Measurements from ENCODE around the gene FFAR1.
"Not testable (repeated sequence)": the region's sequence is repeated elsewhere in the genome, so short reads cannot be mapped to it uniquely, and the experiment has no call there.

Gene FFAR1

DNA sequence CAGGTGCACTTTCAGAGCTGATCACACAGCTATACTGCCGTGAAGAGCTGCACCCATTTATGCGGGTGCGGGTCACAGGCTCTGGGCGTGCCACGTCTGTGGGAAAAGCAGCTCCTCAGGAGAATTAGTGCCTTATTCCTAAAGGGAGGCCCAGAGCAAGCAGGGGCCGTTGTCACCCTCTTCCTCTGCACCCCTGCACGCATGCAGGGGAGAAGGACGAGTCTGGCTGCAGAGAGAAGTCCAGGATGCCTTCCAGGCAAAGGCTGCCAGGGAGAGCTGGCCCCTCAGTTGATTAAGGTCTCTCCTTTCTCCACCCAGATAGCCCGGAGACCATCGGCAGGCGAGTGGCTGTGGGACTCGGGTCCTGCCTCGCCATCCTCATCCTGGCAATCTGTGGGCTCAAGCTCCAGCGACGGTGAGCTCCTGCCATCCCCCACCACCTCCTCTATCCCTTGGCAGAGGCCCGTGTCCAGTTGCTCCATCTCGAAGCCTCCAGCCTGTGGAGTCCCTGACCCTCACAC lies 3.1 kb upstream of the FFAR1 start:
- no peak for DNase-seq

GRCh38 chr19:35345671-35346111 lies 2.0 kb upstream of the FFAR1 start:
- no peak for DNase-seq

- peak; percentile 47 for DNase-seq
These were observed 1.3 kb upstream of the FFAR1 start for GRCh38 chr19:35346193-35347052.

DNA sequence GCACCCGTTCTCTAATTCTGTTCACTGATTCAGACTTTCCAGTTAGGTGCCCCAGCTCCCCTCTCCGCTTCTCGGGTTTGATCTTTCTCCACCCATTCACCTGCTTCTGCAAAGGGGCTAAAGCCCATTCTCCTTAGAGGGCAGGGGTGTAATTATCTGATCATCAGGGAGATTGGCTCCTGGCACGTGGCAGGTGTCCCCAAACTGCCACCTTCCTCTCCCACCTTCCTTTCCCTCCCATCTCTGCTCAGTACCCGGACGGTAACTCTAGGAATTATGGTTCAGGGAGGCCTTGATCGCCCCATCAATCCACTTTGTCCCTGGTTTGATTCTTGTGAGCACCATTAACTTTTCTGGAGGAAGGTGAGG lies 212 bp downstream of the FFAR1 start:
- no peak for DNase-seq

DNA sequence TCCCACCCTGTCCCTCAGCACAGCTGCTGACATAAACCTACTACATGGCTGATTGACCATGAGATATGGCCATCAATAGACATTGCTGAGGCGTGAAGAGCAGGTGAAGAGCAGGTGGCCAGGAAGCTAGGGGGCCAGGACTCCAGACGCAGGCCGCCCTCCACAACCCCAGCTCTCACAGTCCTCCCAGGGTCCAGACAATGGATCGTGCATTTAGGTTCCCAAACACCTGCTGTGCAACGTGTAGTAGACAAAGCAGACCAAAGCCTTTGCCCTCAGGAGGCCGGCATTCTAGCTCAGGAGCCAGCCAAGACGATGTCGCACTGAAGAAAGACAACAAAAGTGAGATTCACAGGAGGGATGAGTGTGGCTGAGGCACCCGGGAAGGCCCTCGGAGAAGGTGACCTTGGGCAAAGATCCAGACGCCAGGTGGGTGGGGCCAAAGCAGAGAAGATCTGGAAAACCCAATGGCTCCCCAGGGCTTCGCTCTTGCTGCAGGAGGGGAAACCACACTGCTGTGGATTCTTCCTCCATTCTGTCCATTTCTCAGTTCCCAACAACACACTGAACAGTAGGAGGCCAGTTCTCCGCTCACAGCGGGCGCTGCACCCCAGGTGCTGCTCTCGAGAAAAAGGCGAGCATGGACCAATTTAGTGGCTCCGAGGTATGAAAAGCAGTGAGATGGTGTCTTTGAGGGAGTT lies 1.4 kb downstream of the FFAR1 start:
- DNase-seq: no peak

DNA sequence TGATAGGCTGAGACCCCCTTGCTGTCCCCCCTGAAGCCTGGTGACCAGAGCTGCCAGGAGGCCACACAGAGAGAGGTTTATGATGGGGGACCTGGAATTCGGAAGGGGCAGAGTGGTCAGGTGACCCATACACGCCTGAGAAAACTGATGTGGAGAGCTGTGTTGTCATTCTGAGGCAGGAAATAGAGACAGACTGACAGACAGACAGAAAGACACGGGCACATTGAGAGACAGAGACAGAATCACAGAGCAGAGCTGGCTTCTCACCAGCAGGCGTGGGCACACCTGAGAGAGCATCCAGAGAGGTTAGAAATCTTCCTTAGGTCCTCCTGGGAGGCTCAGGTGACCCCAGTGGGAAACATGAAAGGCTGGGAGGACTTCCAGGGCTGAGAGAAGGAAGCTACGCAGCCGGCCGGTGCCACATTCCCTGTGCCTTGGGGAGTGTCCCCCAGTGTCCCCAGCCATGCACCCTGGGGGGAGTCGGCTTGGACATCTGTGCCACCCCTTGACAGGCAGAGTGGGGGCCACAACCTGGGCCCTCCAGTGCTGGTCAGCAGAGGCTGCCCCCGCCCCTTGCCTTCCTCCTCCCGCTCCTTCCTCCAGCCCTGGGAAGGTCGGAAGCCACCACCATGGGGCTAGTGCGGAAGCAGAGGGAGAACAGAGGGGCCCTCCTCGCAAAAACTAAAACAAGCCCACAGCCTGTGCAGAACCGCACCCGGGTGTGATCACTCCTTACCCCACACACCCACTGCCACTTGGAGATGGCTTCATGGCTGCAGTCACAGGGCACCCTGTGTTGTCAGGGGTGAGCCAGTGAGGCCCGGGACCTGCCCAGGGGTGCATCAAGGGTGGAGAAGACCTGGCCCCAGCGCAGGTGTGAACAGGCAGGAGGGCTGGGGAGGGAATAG lies 2.2 kb downstream of the FFAR1 start:
- no peak for DNase-seq

- DNase-seq: no peak
These were observed 2.9 kb downstream of the FFAR1 start for GRCh38 chr19:35350591-35350990.

DNA sequence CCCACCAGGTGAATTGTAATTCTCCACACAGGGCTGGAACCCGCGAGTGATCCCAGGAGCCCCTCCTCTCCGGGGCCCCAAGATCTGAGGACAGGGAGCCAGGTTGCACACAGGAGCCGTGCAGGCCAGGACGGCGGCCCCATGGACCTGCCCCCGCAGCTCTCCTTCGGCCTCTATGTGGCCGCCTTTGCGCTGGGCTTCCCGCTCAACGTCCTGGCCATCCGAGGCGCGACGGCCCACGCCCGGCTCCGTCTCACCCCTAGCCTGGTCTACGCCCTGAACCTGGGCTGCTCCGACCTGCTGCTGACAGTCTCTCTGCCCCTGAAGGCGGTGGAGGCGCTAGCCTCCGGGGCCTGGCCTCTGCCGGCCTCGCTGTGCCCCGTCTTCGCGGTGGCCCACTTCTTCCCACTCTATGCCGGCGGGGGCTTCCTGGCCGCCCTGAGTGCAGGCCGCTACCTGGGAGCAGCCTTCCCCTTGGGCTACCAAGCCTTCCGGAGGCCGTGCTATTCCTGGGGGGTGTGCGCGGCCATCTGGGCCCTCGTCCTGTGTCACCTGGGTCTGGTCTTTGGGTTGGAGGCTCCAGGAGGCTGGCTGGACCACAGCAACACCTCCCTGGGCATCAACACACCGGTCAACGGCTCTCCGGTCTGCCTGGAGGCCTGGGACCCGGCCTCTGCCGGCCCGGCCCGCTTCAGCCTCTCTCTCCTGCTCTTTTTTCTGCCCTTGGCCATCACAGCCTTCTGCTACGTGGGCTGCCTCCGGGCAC lies 3.9 kb downstream of the FFAR1 start:
- no peak for DNase-seq

- no peak for DNase-seq
These were observed 4.4 kb downstream of the FFAR1 start for GRCh38 chr19:35352177-35352447.

- DNase-seq: peak; percentile 50
These were observed 5.0 kb downstream of the FFAR1 start for GRCh38 chr19:35352448-35353304.

- no peak for DNase-seq
These were observed 5.9 kb downstream of the FFAR1 start for GRCh38 chr19:35353635-35354034.

DNA sequence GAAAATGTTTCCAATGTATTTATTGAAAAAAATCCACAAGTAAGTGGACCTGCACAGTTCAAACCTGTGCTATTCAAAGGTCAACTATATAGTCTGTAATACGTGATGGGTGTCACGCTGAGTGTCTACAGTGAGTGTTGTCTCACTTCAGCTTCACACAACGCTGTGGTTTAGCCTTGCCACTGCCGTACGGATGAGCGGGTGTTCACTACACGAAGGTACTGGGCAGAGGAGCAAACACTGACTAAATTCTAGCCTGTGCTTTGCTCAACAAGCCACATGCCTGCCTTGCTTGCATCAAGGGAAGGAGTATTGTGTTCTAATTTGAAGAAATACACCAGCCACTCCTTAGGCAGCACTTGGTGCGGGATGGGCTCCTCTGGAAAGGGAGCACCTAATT lies 7.2 kb downstream of the FFAR1 start:
- DNase-seq: no peak

- DNase-seq: no peak
These were observed 8.2 kb downstream of the FFAR1 start for GRCh38 chr19:35355791-35356460.

- no peak for DNase-seq
These were observed 10.3 kb downstream of the FFAR1 start, which contains the start of gene FFAR3 for GRCh38 chr19:35357867-35358573. Gene FFAR3, plus strand, starts transcription at chr19:35358460. Its CDS starts 431 bp downstream, at chr19:35358891.

DNA sequence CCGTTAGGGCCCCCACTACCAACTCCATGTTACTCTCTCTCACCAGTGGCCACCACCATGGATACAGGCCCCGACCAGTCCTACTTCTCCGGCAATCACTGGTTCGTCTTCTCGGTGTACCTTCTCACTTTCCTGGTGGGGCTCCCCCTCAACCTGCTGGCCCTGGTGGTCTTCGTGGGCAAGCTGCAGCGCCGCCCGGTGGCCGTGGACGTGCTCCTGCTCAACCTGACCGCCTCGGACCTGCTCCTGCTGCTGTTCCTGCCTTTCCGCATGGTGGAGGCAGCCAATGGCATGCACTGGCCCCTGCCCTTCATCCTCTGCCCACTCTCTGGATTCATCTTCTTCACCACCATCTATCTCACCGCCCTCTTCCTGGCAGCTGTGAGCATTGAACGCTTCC lies 11.1 kb downstream of the FFAR1 start:
- DNase-seq: not testable (repeated sequence)

GRCh38 chr19:35359395-35359794 lies 11.7 kb downstream of the FFAR1 start:
- DNase-seq: not testable (repeated sequence)

DNA sequence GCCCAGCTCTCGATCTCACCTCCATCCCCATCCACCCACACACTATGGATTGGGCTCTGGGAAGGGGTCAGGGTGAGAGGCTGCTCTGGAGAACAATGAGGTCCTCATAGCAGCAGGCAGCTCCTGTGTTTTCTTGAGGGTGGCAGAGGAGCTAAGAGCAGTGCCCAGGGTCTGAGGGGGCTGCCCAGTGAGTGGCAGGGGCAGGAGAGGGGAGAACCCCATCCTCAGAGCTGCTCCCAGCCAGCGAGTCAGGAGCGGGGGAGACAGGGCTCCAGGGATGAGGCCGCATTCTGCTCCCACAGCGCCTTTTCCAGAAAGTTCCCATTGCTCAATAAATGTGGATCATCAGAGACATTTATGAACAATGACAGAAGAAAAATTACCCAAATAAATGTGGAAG lies 12.4 kb downstream of the FFAR1 start:
- DNase-seq: not testable (repeated sequence)

GRCh38 chr19:35360880-35361420 lies 13.2 kb downstream of the FFAR1 start:
- no peak for DNase-seq

DNA sequence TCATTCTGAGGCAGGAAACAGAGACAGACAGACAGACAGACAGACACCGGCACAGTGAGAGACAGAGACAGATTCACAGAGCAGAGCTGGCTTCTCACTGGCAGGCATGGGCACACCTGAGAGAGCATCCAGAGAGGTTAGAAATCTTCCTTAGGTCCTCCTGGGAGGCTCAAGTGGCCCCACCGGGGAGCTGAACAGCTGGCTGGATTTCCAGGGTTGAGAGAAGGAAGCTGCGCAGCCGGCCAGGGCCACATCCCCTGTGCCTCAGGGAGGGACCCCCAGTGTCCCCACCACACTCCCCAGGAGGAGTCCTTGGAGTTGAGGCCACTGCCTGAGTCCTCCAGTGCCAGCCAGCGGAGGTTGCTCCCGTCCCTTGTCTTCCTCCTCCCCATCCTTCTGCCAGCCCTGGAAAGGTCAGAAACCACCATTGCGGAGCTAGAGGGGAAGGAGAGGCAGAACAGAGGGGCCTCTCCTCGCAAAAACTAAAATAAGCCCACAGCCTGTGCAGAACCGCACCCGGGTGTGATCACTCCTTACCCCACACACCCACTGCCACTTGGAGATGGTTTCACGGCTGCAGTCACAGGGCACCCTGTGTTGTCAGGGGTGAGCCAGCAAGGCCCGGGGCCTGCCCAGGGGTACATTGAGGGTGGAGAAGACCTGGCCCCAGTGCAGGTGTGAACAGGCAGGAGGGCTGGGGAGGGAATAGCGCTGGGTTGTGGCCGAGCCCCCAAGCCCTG lies 14.7 kb downstream of the FFAR1 start:
- no peak for DNase-seq
